GM12865 (cell line): Measurements from ENCODE around the gene B3GLCT.

Source experiments
- DNase-seq: peaks from one replicate; pipeline ENCODE4 v3.0.0; 2010; ENCODE audit warnings: low read depth
- H3K4me3 ChIP-seq: 2 replicates; pipeline ENCODE4 v1.5.1; 2011; ENCODE audit warnings: mild to moderate bottlenecking, low read depth, low read length, control low read depth
- TF ChIP-seq, protein P1 (sequence below): IDR thresholded peaks from 2 replicates; pipeline ENCODE4 v1.5.1; 2011; ENCODE audit warnings: low read length, control low read depth, low read depth, inconsistent platforms; ENCODE audit not compliant: insufficient read depth; ENCODE audit errors: missing control alignments

The B3GLCT gene

GRCh38 chr13:31301119-31301518 is 101.3 kb downstream of the B3GLCT start:
- no peak overlapping the region for H3K4me3 ChIP-seq
- no peak for DNase-seq
- TF ChIP-seq, protein P1, sequence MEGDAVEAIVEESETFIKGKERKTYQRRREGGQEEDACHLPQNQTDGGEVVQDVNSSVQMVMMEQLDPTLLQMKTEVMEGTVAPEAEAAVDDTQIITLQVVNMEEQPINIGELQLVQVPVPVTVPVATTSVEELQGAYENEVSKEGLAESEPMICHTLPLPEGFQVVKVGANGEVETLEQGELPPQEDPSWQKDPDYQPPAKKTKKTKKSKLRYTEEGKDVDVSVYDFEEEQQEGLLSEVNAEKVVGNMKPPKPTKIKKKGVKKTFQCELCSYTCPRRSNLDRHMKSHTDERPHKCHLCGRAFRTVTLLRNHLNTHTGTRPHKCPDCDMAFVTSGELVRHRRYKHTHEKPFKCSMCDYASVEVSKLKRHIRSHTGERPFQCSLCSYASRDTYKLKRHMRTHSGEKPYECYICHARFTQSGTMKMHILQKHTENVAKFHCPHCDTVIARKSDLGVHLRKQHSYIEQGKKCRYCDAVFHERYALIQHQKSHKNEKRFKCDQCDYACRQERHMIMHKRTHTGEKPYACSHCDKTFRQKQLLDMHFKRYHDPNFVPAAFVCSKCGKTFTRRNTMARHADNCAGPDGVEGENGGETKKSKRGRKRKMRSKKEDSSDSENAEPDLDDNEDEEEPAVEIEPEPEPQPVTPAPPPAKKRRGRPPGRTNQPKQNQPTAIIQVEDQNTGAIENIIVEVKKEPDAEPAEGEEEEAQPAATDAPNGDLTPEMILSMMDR, result no peak

GRCh38 chr13:31310356-31310755 is 110.6 kb downstream of the B3GLCT start:
- no peak for DNase-seq
- no peak overlapping the region for H3K4me3 ChIP-seq

DNA sequence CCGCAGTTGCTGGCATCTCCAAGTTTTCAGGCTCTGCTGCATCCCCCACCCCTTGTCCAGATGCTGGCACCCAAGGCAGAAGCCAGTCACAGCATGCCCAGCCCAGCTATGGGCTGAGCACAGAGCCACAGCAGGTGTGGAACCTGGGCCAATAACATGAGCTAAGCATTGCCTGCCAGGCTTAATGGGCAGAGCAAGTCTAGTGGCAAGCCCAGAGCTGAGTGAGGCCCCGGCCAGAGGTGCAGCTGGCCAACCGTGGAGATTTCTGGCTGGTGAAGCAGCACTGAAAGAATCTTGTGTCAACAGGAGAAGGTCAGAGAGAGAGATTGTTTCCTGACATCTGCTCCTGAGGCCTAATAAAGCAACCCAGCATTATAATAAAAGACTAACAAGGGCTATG is 111.0 kb downstream of the B3GLCT start:
- TF ChIP-seq, protein P1, result no peak
- no peak overlapping the region for H3K4me3 ChIP-seq
- DNase-seq, result no peak

More at GRCh38 chr13:31310356-31310755, 110.6 kb downstream of the B3GLCT start:
- TF ChIP-seq, protein P1, result no peak

- no peak overlapping the region for H3K4me3 ChIP-seq
- no peak for DNase-seq
- TF ChIP-seq, protein P1, result no peak
These were observed 112.1 kb downstream of the B3GLCT start for GRCh38 chr13:31311921-31312320.

GRCh38 chr13:31314961-31315360 is 115.2 kb downstream of the B3GLCT start:
- no peak overlapping the region for H3K4me3 ChIP-seq
- DNase-seq, result no peak
- TF ChIP-seq, protein P1, result no peak

- no peak for DNase-seq
- H3K4me3 ChIP-seq, result no peak overlapping the region
- TF ChIP-seq, protein P1, result no peak
These were observed 121.2 kb downstream of the B3GLCT start for GRCh38 chr13:31320946-31321345.

GRCh38 chr13:31321457-31321856 is 121.7 kb downstream of the B3GLCT start:
- DNase-seq, result peak; percentile 36
- TF ChIP-seq, protein P1, result no peak
- no peak overlapping the region for H3K4me3 ChIP-seq
